Measurements from ENCODE around the gene CD5L. TPM values are rescaled to one million over a fixed set of nuclear protein-coding genes. Genes with fewer than 3 reads are reported as not detected.

The CD5L gene
- total and polyA plus RNA-seq, 7 experiments from 2014 or later, result not detected

Other genes with a start within 250 kb of the CD5L start
- not detected for gene FCRL4, start 243.7 kb downstream of the CD5L start, total RNA-seq
- gene FCRL4, start 243.7 kb downstream of the CD5L start, polyA plus RNA-seq, result not detected
- gene FCRL3, start 141.0 kb downstream of the CD5L start, total RNA-seq, result 10 to 100 TPM in 1 of 5 experiments, 1 to 10 TPM in 3, not detected in 1; 1.1 to 20.3 (median 1.7) TPM
- 1 to 10 TPM in 1 of 2 donors, under 1 TPM in 1; 0.44 to 1.4 TPM for gene FCRL3, start 141.0 kb downstream of the CD5L start, polyA plus RNA-seq
- gene FCRL2, start 64.7 kb downstream of the CD5L start, total RNA-seq, result 1 to 10 TPM in 1 of 5 experiments, under 1 TPM in 2, not detected in 2; 0.27 to 3.2 (median 0.64) TPM
- under 1 TPM in 1 of 2 donors, not detected in 1; 0.09 TPM for gene FCRL2, start 64.7 kb downstream of the CD5L start, polyA plus RNA-seq
- gene FCRL1, start 21.7 kb downstream of the CD5L start, total RNA-seq, result 10 to 100 TPM in 1 of 5 experiments, 1 to 10 TPM in 1, under 1 TPM in 2, not detected in 1; 0.57 to 10.7 (median 1.2) TPM
- under 1 TPM; 0.18 to 0.33 TPM for gene FCRL1, start 21.7 kb downstream of the CD5L start, polyA plus RNA-seq
- not detected for gene KIRREL1, start 151.8 kb upstream of the CD5L start, total RNA-seq
- not detected for gene KIRREL1, start 151.8 kb upstream of the CD5L start, polyA plus RNA-seq